Measurements from ENCODE around the gene COA3. TPM values are rescaled to one million over a fixed set of nuclear protein-coding genes. Genes with fewer than 3 reads are reported as not detected.

COA3 gene
- total and polyA plus RNA-seq, 12 donors, result 56.1 to 142 (median 75.4) TPM

- Histone ChIP-seq H3K27ac (no peak overlapping the region), H3K36me3 (peaks cover 0 to 54% (median 41%) of the 10 kb centered on the region in 9 donors), H3K9me3 (no peaks in the 10 kb centered on the region), H3K27me3 (peaks cover 0 to 50% (median 44%) of the 10 kb centered on the region in 7 donors), H3K4me1 (peaks cover 8 to 28% (median 23%) of the 10 kb centered on the region in 9 donors), H3K4me3 (no peak overlapping the region)
- TF ChIP-seq CTCF (IDR thresholded peaks at IDR 0.05), result no peak
- 69 to 72% methylated on average over 3 of the region's 3 CpGs for WGBS, 2 donors
- intact Hi-C loops (cut with DNase I), result no loop called here
- DNase-seq (no peak), ATAC-seq (peak in 1 of 8 donors; percentile 20)
Measured at GRCh38 chr17:42779304-42779935, 19.1 kb downstream of the COA3 start.

DNA sequence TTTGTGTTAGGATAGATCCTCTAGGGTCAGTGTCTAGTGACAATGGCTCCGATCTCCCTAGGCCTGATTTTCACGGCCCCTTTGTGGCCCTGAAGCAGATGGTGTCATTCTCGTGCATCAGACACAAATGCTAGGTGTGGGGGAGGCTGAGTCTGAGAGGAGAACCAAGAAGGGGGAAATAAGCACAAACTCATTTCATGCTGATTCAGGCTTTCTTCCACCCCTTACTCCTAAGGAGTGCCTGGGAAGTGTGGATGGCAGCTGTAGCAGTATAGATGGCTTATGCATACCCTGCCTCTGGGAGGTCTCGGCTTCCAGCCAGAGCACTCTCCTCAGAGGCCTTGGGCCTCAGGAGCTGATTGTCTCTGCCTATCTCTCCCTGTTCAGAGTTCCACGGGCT is 19.9 kb downstream of the COA3 start:
- H3K27ac ChIP-seq, result no peak overlapping the region
- peaks cover 7 to 28% (median 21%) of the 10 kb centered on the region in 9 donors for H3K4me1 ChIP-seq
- H3K36me3 ChIP-seq, result peaks cover 0 to 55% (median 41%) of the 10 kb centered on the region in 9 donors
- H3K27me3 ChIP-seq, result peaks cover 0 to 42% (median 35%) of the 10 kb centered on the region in 7 donors
- H3K4me3 ChIP-seq, result no peak overlapping the region
- ATAC-seq, result no peak
- DNase-seq, result no peak
- no peak for TF ChIP-seq CTCF (IDR thresholded peaks at IDR 0.05)
- no peaks in the 10 kb centered on the region for H3K9me3 ChIP-seq
- intact Hi-C loops (cut with DNase I), result no loop called here
- WGBS, 2 donors, result 88 to 91% methylated on average over 5 of the region's 5 CpGs

GRCh38 chr17:42775534-42776098 is 22.9 kb downstream of the COA3 start:
- WGBS, 2 donors, result 64 to 68% methylated on average over 3 of the region's 3 CpGs
- peaks cover 0 to 12% (median 6%) of the 10 kb centered on the region in 7 donors for H3K27me3 ChIP-seq
- intact Hi-C loops (cut with DNase I), result no loop called here
- H3K4me1 ChIP-seq, result peaks cover 4 to 27% (median 16%) of the 10 kb centered on the region in 9 donors
- no peak for DNase-seq
- H3K4me3 ChIP-seq, result no peak overlapping the region
- no peak overlapping the region for H3K27ac ChIP-seq
- no peaks in the 10 kb centered on the region for H3K9me3 ChIP-seq
- TF ChIP-seq CTCF (IDR thresholded peaks at IDR 0.05), result no peak
- peaks cover 0 to 55% (median 41%) of the 10 kb centered on the region in 9 donors for H3K36me3 ChIP-seq
- no peak for ATAC-seq

DNA sequence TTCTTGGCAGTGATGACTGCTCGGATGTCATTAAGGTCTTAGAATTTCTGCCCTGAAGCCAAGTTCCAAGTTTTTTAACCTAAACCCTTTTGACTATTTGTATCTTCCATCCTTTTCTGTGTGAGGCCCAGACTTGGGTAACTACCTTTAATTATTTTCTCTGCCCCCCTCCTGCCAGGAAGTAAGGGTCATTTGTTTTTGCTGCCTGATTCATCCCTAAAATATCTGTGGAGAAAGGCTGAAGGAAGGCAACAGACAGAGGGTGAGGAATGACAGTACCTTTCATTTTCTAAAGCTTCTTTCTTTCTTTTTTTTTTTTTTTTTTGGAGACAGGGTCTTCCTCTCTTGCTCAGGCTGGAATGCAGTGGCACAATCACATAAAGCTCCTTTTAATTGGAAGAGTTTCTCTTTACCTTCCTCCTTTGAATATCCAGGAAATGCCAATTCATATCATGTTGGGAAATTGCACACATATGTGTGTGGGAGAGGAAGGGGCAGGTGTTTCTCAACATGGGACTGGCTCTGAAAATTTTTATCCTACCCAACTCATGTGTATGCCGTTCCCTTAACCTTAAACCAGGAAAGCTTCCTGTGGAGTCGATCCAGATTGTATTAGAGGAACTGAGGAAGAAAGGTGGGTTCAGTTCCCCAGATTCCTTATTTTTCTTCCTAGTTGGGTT is 24.3 kb downstream of the COA3 start:
- ATAC-seq, result no peak
- H3K4me1 ChIP-seq, result peaks cover 2 to 18% (median 14%) of the 10 kb centered on the region in 9 donors
- intact Hi-C loops (cut with DNase I), result loop anchor here in 2 of 10 donors (1.0 to 5.0 kb wide), 2 partner anchors 9 to 48 kb away; partner anchors contain the start of gene BECN1 (in 1 of the 2)
- DNase-seq, result no peak
- 74 to 87% methylated on average over 3 of the region's 3 CpGs for WGBS, 2 donors
- H3K36me3 ChIP-seq, result peaks cover 0 to 51% (median 41%) of the 10 kb centered on the region in 9 donors
- no peaks in the 10 kb centered on the region for H3K9me3 ChIP-seq
- peak overlapping the region; percentile 34 to 99 (median 76) for H3K4me3 ChIP-seq
- no peak for TF ChIP-seq CTCF (IDR thresholded peaks at IDR 0.05)
- H3K27ac ChIP-seq, result peak overlapping the region in 5 of 10 donors; percentile 38 to 94 (median 86)
- no peaks in the 10 kb centered on the region for H3K27me3 ChIP-seq

Data from heart right ventricle (tissue), 16 donors.